Peyer's patch (tissue), 4 donors: ENCODE results near the gene MAP2K7. TPM values are rescaled to one million over a fixed set of nuclear protein-coding genes. Genes with fewer than 3 reads are reported as not detected.

ENCODE experiments used
- DNase-seq, 3 donors: peaks; one replicate each; pipeline ENCODE4 v3.0.0-alpha.2; 2017 to 2019
- H3K27ac ChIP-seq, 4 donors: fragments of 200-600 bp; sonication (generic); one replicate each; pipeline ENCODE4 v1.5.1; 2016 to 2019
- H3K27me3 ChIP-seq, 2 donors: fragments of 200-600 bp; sonication (generic); one replicate each; pipeline ENCODE4 v1.5.1; 2019
- H3K36me3 ChIP-seq, 3 donors: fragments of 200-600 bp; sonication (generic); one replicate each; pipeline ENCODE4 v1.5.1; 2016 to 2019
- H3K4me1 ChIP-seq, 4 donors: fragments of 200-600 bp; sonication (generic); one replicate each; pipeline ENCODE4 v1.5.1; 2016 to 2019
- H3K4me3 ChIP-seq, 4 donors: fragments of 200-600 bp; sonication (generic); 1 replicate in 3 of 4; 2 replicates in 1 of 4; pipeline ENCODE4 v1.5.1; 2016 to 2019; ENCODE audit warnings: mild to moderate bottlenecking in 1 of 4
- H3K9me3 ChIP-seq, 4 donors: fragments of 200-600 bp; sonication (generic); one replicate each; pipeline ENCODE4 v1.5.1; 2016 to 2019; ENCODE audit warnings: mild to moderate bottlenecking in 1 of 4
- CTCF ChIP-seq, 6 experiments: fragments of 450-650 bp in 4 of 6; fragments of 200-600 bp in 2 of 6; sonication (generic) in 1 of 6; IDR thresholded peaks; one replicate each; pipeline ENCODE4 v1.5.1; 2017 to 2019; ENCODE audit warnings: antibody characterized with exemption in 6 of 6, mild to moderate bottlenecking in 3 of 6, moderate library complexity in 1 of 6
- POLR2A ChIP-seq, 2 donors: fragments of 450-650 bp; IDR thresholded peaks; one replicate each; pipeline ENCODE4 v1.5.1; 2017; ENCODE audit warnings: antibody characterized with exemption in 2 of 2, mild to moderate bottlenecking in 2 of 2, moderate library complexity in 2 of 2
- total RNA-seq, 4 donors: library from RNA; depleted of rRNA; stranded (reverse); fragments of >200 nt; gene quantifications; one replicate each; pipeline ENCODE4 v1.1.0, GENCODE V29; 2016

Gene MAP2K7
- total RNA-seq, 4 donors from 2014 or later: 16.6 to 39.3 (median 35.0) TPM

- peaks cover 0 to 22% of the 10 kb centered on the region in 2 donors for H3K27me3 ChIP-seq
- H3K36me3 ChIP-seq: no peaks in the 10 kb centered on the region
- peak overlapping the region; percentile 23 to 81 (median 64) for H3K27ac ChIP-seq
- H3K4me3 ChIP-seq: peak overlapping the region; percentile 34 to 66 (median 54)
- peaks cover 5 to 46% (median 17%) of the 10 kb centered on the region in 4 donors for H3K4me1 ChIP-seq
- TF ChIP-seq CTCF (IDR thresholded peaks at IDR 0.05) (peak in 1 of 6 experiments; percentile 17), POLR2A (IDR thresholded peaks at IDR 0.05) (no peak)
- DNase-seq: peak; percentile 73 to 89 (median 84)
- no peaks in the 10 kb centered on the region for H3K9me3 ChIP-seq
These were observed 34.2 kb upstream of the MAP2K7 start for GRCh38 chr19:7869453-7869909.

GRCh38 chr19:7869910-7870511 is 33.7 kb upstream of the MAP2K7 start:
- peaks cover 0 to 27% of the 10 kb centered on the region in 2 donors for H3K27me3 ChIP-seq
- no peaks in the 10 kb centered on the region for H3K36me3 ChIP-seq
- H3K9me3 ChIP-seq: no peaks in the 10 kb centered on the region
- peaks cover 5 to 50% (median 18%) of the 10 kb centered on the region in 4 donors for H3K4me1 ChIP-seq
- peak overlapping the region; percentile 34 to 66 (median 54) for H3K4me3 ChIP-seq
- TF ChIP-seq POLR2A (IDR thresholded peaks at IDR 0.05) (no peak), CTCF (IDR thresholded peaks at IDR 0.05) (no peak)
- H3K27ac ChIP-seq: peak overlapping the region; percentile 23 to 81 (median 64)
- DNase-seq: peak in 2 of 3 donors; percentile 34 to 69

- Histone ChIP-seq H3K27me3 (peaks cover 0 to 27% of the 10 kb centered on the region in 2 donors), H3K9me3 (no peaks in the 10 kb centered on the region), H3K27ac (no peak overlapping the region), H3K4me1 (peaks cover 5 to 50% (median 18%) of the 10 kb centered on the region in 4 donors), H3K36me3 (no peaks in the 10 kb centered on the region), H3K4me3 (no peak overlapping the region)
- TF ChIP-seq CTCF (IDR thresholded peaks at IDR 0.05): no peak
- peak; percentile 24 to 71 (median 63) for DNase-seq
These were observed 32.9 kb upstream of the MAP2K7 start for GRCh38 chr19:7870571-7871436.

GRCh38 chr19:7871437-7872305 is 32.0 kb upstream of the MAP2K7 start:
- H3K27me3 ChIP-seq: peaks cover 0 to 27% of the 10 kb centered on the region in 2 donors
- peaks cover 5 to 50% (median 18%) of the 10 kb centered on the region in 4 donors for H3K4me1 ChIP-seq

More at GRCh38 chr19:7871437-7872305, 32.0 kb upstream of the MAP2K7 start:
- Histone ChIP-seq H3K27ac (peak overlapping the region in 2 of 4 donors; percentile 24 to 52), H3K4me3 (peak overlapping the region in 2 of 4 donors; percentile 0 to 6), H3K9me3 (no peaks in the 10 kb centered on the region), H3K36me3 (no peaks in the 10 kb centered on the region)
- peak; percentile 65 to 94 (median 91) for DNase-seq
- TF ChIP-seq CTCF (IDR thresholded peaks at IDR 0.05) (no peak), POLR2A (IDR thresholded peaks at IDR 0.05) (no peak)
